Fibroblast of the conjunctiva (primary cell): Measurements from ENCODE around the gene PCDHB16.
"Not testable (repeated sequence)": the region's sequence is repeated elsewhere in the genome, so short reads cannot be mapped to it uniquely, and the experiment has no call there.

Experiments used
- DNase-seq: peaks from one replicate; pipeline ENCODE4 v3.0.0-alpha.2; 2010; ENCODE audit warnings: low read depth

PCDHB16 gene

GRCh38 chr5:141184117-141184855 is 2.1 kb downstream of the PCDHB16 start:
- not testable (repeated sequence) for DNase-seq

GRCh38 chr5:141186897-141187512 is 4.8 kb downstream of the PCDHB16 start, which contains the start of gene PCDHB9:
TSS of gene PCDHB9 (plus strand) at chr5:141187161. CDS start at chr5:141187319, 158 bp downstream.
- DNase-seq = no peak

GRCh38 chr5:141188682-141189081 is 6.5 kb downstream of the PCDHB16 start:
- not testable (repeated sequence) for DNase-seq

- DNase-seq = not testable (repeated sequence)
Observed at GRCh38 chr5:141189131-141189530, 6.9 kb downstream of the PCDHB16 start.

- no peak for DNase-seq
Observed at GRCh38 chr5:141192110-141192725, 10.0 kb downstream of the PCDHB16 start, which contains the start of gene PCDHB10. TSS of gene PCDHB10 (plus strand) at chr5:141192353. CDS start at chr5:141192553, 200 bp downstream.

GRCh38 chr5:141194332-141194731 is 12.1 kb downstream of the PCDHB16 start:
- DNase-seq = not testable (repeated sequence)

GRCh38 chr5:141196363-141196762 is 14.2 kb downstream of the PCDHB16 start:
- DNase-seq = no peak

- DNase-seq = no peak
Observed at GRCh38 chr5:141199359-141200235, 17.4 kb downstream of the PCDHB16 start, which contains the start of gene PCDHB11. TSS of gene PCDHB11 (plus strand) at chr5:141199627. CDS start at chr5:141199775, 148 bp downstream.

GRCh38 chr5:141201126-141201525 is 18.9 kb downstream of the PCDHB16 start:
- not testable (repeated sequence) for DNase-seq

- not testable (repeated sequence) for DNase-seq
Observed at GRCh38 chr5:141201646-141202045, 19.5 kb downstream of the PCDHB16 start.

GRCh38 chr5:141208478-141208877 is 26.3 kb downstream of the PCDHB16 start, which contains the start of gene PCDHB12:
TSS of gene PCDHB12 (plus strand) at chr5:141208719. CDS start at chr5:141208908, 189 bp downstream.
- no peak for DNase-seq

- DNase-seq = not testable (repeated sequence)
Observed at GRCh38 chr5:141210281-141210680, 28.1 kb downstream of the PCDHB16 start.

GRCh38 chr5:141210849-141211248 is 28.7 kb downstream of the PCDHB16 start:
- DNase-seq = not testable (repeated sequence)

- DNase-seq = not testable (repeated sequence)
Observed at GRCh38 chr5:141213656-141214339, 31.6 kb downstream of the PCDHB16 start, which contains the start of gene PCDHB13. TSS of gene PCDHB13 (plus strand) at chr5:141213919. CDS start at chr5:141214124, 205 bp downstream.

- not testable (repeated sequence) for DNase-seq
Observed at GRCh38 chr5:141214583-141214982, 32.4 kb downstream of the PCDHB16 start.

GRCh38 chr5:141215504-141215903 is 33.3 kb downstream of the PCDHB16 start:
- DNase-seq = not testable (repeated sequence)

GRCh38 chr5:141216035-141216434 is 33.8 kb downstream of the PCDHB16 start:
- DNase-seq = not testable (repeated sequence)

GRCh38 chr5:141223112-141223783 is 41.1 kb downstream of the PCDHB16 start, which contains the start of gene PCDHB14:
TSS of gene PCDHB14 (plus strand) at chr5:141223343. CDS start at chr5:141223506, 163 bp downstream.
- DNase-seq = no peak

GRCh38 chr5:141224844-141225243 is 42.7 kb downstream of the PCDHB16 start:
- not testable (repeated sequence) for DNase-seq

GRCh38 chr5:141225421-141225820 is 43.2 kb downstream of the PCDHB16 start:
- DNase-seq = not testable (repeated sequence)
